ENCODE data around the gene RPS6KL1.

DNA sequence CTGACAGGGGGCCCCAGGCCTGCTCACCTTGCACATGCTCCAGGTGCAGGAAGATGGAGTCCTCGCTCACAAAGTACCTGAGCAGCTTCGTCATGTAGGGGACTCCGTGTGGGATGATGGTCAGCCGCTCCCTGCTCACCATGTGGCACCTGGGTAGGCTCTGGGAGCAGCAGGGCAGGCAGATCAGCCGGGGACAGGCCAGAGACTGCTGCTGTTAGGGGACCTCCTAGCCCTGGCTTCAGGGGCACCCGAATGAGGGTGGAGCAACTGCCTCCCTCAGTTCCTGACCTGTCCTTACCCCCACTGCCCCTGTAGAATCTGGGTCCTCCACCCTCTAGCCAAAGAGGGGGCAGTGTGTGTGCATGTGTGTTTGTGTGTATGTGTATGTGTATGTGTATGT lies 11.8 kb downstream of the RPS6KL1 start:
- no peak for TF ChIP-seq GLIS3 (CRISPR knock-in tag; IDR thresholded peaks at IDR 0.05)
- TF ChIP-seq, protein P1, sequence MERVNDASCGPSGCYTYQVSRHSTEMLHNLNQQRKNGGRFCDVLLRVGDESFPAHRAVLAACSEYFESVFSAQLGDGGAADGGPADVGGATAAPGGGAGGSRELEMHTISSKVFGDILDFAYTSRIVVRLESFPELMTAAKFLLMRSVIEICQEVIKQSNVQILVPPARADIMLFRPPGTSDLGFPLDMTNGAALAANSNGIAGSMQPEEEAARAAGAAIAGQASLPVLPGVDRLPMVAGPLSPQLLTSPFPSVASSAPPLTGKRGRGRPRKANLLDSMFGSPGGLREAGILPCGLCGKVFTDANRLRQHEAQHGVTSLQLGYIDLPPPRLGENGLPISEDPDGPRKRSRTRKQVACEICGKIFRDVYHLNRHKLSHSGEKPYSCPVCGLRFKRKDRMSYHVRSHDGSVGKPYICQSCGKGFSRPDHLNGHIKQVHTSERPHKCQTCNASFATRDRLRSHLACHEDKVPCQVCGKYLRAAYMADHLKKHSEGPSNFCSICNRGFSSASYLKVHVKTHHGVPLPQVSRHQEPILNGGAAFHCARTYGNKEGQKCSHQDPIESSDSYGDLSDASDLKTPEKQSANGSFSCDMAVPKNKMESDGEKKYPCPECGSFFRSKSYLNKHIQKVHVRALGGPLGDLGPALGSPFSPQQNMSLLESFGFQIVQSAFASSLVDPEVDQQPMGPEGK (CRISPR knock-in tag; IDR thresholded peaks at IDR 0.05; ENCODE audit: borderline replicate concordance) = no peak

All from SK-N-SH treated with all-trans-retinoic acid at 6 μM for 48 hours (cell line).